Suppressor macrophage treated with lipopolysaccharide for 4 hours (primary cell): Measurements from ENCODE around the gene KLF3.

Experiments used
- DNase-seq: peaks from one replicate; pipeline ENCODE4 v3.0.0-alpha.2; 2020

Gene KLF3

DNA sequence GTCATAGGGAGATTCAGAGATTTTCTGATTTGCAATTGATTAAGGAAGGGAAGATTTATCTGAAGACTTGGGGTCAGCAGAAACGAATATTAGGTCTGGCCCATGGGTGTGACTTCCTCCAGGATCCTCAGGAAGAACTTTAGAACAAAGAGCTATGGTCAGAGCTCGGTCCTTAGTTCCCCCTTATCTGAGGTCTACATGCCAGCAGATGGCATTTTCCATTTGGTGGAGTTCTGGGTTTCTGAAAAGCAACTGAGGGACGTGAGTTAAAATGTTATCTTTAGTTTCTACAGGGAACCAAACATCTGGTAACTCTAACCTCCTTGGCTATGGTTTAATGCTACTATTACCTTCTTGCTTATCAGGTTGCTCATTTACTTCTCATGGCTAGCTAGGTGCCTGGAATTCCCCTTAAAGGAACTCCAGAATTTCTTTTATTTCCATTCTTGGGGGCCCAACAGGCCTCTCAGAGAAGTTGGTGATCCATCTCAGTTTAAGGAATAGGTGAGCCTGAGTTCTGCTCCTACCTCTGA is 40.7 kb downstream of the KLF3 start:
- no peak for DNase-seq

DNA sequence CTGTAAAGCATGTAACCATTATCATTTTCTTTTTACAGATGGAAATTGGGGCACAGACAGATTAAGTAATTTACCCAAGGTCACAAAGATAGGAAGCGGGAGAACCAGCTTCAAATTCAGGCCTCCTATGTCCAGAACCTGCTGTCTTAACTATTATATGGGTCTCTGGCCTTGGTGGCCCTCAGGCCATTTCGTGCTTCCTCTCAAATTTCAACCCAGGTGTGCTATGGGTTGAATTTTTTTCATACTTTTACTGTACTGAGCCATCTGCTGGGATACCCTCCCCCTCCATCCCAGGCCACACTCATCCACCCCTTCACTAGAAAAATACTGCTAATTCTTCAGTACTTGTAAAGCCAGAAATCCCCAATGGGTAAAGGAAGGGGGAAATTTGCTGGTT is 42.3 kb downstream of the KLF3 start:
- no peak for DNase-seq

GRCh38 chr4:38710053-38710452 is 46.1 kb downstream of the KLF3 start:
- DNase-seq = no peak

- no peak for DNase-seq
These were observed 47.1 kb downstream of the KLF3 start for GRCh38 chr4:38711066-38711465.

GRCh38 chr4:38715050-38715449 is 51.1 kb downstream of the KLF3 start:
- DNase-seq = no peak

DNA sequence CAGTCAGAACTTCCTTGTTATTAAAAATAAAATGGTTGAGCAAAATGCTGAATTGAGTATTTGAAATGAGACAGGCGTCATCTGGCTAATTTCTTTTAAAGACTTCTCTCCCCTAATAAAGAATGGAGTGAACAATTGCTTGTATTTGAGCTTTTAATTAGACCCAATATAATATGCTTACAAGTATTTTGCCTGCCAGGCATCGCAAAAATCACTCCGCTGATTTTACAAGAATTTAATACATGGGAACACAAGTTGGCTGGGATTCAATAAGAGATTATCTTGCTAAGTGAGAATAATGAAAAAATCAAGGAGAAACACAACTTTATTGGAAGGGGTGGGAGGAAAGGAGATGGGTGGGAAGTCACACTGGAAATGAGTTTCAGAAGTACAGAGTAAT is 52.3 kb downstream of the KLF3 start:
- no peak for DNase-seq

DNA sequence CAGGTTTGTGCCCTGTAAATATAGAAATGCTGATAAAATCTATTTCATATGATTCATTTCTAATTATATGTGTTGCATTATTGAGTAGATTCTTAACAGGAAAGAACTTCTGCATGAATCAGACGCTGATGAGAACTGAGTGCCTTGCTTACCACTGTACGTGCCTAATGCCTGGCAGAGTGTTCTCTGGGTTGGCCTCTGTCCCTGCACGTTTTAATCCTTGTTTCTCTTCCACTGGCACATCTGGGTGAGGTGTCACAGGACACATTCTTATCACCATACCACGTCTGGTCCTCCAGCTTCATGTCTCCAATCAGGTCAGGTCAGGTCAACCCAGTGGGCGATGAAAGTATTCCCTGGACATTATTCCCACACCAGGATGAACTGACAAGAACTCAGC is 53.6 kb downstream of the KLF3 start:
- no peak for DNase-seq

GRCh38 chr4:38723114-38723513 is 59.1 kb downstream of the KLF3 start:
- no peak for DNase-seq

- DNase-seq = no peak
These were observed 59.9 kb downstream of the KLF3 start for GRCh38 chr4:38723726-38724474.

DNA sequence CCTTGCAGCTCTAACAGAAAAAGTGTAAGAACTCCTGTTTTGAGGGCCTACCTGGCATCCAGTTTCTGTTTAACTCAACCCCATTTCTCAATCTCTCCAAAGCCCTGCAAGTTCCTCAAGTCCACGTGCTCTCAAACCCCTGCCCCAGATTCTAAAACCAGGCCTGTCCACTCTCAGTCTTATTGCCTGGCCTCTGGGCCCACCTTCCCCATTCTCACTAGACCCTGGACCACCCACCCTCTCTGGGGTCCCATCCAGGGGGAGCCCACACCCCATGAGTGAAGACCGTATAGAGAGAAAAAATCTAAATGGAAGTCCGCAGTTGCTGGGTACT is 60.4 kb downstream of the KLF3 start:
- DNase-seq = no peak

GRCh38 chr4:38728631-38729141 is 64.7 kb downstream of the KLF3 start:
- no peak for DNase-seq

DNA sequence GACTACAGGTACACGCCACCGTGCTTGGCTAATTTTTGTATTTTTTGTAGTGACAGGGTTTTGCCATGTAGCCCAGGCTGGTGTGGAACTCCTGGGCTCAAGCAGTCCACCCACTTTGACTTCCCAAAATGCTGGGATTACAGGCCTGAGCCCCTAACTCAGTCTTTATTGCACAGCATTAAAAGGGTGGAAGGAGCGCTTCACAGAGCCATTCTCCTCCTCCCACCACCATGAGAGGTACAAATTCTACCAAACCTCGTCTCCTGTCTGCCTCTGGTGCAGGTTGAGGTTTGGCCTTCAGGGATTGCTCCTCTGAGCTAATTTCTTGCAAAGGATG is 66.5 kb downstream of the KLF3 start:
- DNase-seq = no peak

GRCh38 chr4:38730830-38731646 is 67.0 kb downstream of the KLF3 start:
- DNase-seq = peak; percentile 78

- no peak for DNase-seq
These were observed 69.7 kb downstream of the KLF3 start for GRCh38 chr4:38733663-38734062.

- peak; percentile 39 for DNase-seq
These were observed 70.4 kb downstream of the KLF3 start for GRCh38 chr4:38734446-38734845.

GRCh38 chr4:38734911-38735310 is 70.9 kb downstream of the KLF3 start:
- DNase-seq = peak; percentile 63

- no peak for DNase-seq
These were observed 71.9 kb downstream of the KLF3 start for GRCh38 chr4:38735870-38736269.

DNA sequence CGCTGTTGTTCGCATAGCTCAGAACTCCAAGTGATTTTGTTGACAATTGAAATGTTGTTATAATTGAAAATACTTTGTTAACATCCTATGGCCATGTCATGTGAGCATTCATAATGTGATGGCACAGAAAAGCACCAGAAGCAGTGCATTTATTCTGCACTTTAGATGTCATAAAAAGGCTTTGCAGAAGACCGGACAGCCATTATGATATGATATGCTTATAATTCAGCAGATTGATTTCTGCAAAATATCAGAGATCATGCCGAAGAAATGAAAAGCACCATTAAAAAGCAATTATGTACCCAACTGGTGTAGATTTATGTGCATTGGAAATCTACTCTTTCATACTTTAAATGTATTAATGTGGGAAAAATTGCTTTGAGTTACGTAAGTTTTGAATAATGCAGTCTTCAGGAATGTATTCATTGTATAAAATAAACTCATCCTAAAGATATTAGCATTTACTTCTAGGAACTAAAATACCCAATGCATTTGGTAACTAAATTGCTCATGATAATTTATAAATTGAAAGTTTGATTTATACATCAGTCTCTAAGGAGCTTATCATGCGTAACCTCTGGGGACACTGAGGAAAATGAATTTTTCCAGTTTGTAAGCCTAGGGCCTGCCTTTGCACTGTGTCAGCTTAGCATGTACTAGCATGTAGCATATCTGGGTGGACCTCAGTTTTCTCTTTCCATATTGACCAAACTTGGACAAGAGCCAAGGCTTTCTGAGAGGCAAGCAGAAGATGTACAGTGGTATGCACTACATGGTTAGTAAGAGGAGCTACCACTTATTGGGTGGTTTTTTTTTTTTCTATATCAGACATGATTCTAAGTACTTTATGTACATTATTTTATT is 75.2 kb downstream of the KLF3 start:
- no peak for DNase-seq

GRCh38 chr4:38740303-38740702 is 76.3 kb downstream of the KLF3 start:
- no peak for DNase-seq

- DNase-seq = peak; percentile 81
These were observed 79.9 kb downstream of the KLF3 start for GRCh38 chr4:38743866-38744265.

DNA sequence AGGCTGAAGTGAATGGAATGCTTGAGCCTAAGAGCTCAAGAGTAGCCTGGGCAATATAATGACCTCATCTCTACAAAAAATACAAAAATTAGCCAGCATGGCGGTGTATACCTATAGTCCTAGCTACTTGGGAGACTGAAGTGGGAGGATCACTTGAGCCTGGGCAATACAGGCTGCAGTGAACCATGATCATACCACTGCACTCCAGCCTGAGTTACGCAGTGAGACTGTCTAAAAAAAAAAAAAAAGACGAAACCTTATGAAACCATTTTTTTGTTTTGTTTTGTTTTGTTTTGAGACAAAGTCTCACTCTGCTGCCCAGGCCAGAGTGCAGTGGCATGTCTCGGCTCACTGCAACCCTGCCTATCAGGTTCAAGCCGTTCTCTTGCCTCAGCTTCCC is 81.9 kb downstream of the KLF3 start:
- DNase-seq = no peak

GRCh38 chr4:38747629-38748028 is 83.6 kb downstream of the KLF3 start:
- DNase-seq = no peak

DNA sequence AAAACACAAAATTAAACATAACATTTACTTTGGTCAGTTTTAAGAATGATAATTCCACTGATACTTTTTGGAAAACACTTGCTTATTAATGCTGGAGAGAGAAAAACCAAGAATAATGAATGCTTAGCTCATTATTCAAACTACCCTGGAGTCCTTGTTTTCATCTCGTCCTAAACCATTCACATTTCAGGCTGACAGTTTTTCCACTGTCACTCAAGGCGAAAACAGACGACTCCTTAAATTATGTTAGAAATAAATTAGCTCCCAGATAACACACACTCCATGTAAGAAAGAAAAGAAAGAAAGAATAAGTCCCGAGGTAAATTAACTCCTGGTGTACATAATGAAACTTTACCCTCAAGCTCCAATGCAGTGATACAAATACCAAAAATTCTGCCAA is 85.3 kb downstream of the KLF3 start:
- DNase-seq = no peak
